ENCODE measurements around the gene LEKR1.

DNA sequence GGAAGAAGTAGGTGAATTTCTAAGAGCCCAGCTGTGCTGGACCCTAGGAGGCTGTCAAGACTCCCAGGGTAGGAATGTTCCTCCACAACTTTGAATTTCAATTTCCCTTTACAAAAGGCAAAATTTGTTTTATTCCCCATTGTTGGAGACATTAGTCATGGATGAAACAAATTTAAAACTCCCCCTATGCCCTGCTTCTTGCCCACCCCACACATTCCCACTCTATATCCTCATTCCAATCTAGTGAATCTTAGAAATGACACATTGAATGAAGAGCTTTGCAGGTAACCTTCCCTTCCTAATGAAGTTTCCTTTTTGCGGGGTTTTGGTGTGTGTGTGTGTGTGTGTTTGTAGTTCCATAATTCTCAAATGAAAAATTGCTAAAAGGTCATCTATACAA, 261.2 kb downstream of the LEKR1 start:
- TF ChIP-seq, protein P1, sequence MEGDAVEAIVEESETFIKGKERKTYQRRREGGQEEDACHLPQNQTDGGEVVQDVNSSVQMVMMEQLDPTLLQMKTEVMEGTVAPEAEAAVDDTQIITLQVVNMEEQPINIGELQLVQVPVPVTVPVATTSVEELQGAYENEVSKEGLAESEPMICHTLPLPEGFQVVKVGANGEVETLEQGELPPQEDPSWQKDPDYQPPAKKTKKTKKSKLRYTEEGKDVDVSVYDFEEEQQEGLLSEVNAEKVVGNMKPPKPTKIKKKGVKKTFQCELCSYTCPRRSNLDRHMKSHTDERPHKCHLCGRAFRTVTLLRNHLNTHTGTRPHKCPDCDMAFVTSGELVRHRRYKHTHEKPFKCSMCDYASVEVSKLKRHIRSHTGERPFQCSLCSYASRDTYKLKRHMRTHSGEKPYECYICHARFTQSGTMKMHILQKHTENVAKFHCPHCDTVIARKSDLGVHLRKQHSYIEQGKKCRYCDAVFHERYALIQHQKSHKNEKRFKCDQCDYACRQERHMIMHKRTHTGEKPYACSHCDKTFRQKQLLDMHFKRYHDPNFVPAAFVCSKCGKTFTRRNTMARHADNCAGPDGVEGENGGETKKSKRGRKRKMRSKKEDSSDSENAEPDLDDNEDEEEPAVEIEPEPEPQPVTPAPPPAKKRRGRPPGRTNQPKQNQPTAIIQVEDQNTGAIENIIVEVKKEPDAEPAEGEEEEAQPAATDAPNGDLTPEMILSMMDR (conservative IDR thresholded peaks at IDR 0.05): no peak
- no peak for TF ChIP-seq ZFX (IDR thresholded peaks at IDR 0.05)
